Activated CD4-positive, alpha-beta T cell treated with anti-CD3 and anti-CD28 coated beads for 36 hours (primary cell): ENCODE data around the gene DNAH1. TPM values are rescaled to one million over a fixed set of nuclear protein-coding genes. Genes with fewer than 3 reads are reported as not detected.

ENCODE experiments used
- ATAC-seq: fragments of 200-7000 bp; cut with Tn5 transposase; one replicate; pipeline ENCODE4 v1.10.0; 2021; ENCODE audit warnings: mild to moderate bottlenecking, moderate library complexity
- CTCF ChIA-PET: fragments of 350-600 bp; sonication (Branson Sonifier 250); formaldehyde crosslinking; loops from one replicate; lab custom pipeline; 2021; ENCODE audit warnings: antibody characterized with exemption; lab: Charles Lee
- POLR2A ChIA-PET: fragments of 350-600 bp; sonication (Branson Sonifier 250); formaldehyde crosslinking; loops from one replicate; lab custom pipeline; 2021; ENCODE audit warnings: antibody characterized with exemption, inconsistent platforms; lab: Charles Lee
- DNase-seq: peaks from one replicate; pipeline ENCODE4 v3.0.0-alpha.2; 2020
- H3K27ac Mint-ChIP-seq: one replicate; pipeline ENCODE4 v1.8.0; 2021; ENCODE audit warnings: mixed read lengths
- H3K27me3 Mint-ChIP-seq: one replicate; pipeline ENCODE4 v1.8.0; 2021; ENCODE audit warnings: mixed read lengths
- H3K36me3 Mint-ChIP-seq: one replicate; pipeline ENCODE4 v1.8.0; 2021; ENCODE audit warnings: low read depth, mixed read lengths
- H3K4me1 Mint-ChIP-seq: one replicate; pipeline ENCODE4 v1.8.0; 2021; ENCODE audit warnings: mixed read lengths
- H3K4me3 Mint-ChIP-seq: one replicate; pipeline ENCODE4 v1.8.0; 2021; ENCODE audit warnings: mild to moderate bottlenecking, moderate library complexity, mixed read lengths
- H3K9me3 Mint-ChIP-seq: one replicate; pipeline ENCODE4 v1.8.0; 2021; ENCODE audit warnings: low read depth, mixed read lengths
- intact Hi-C, 2 experiments: fragments of 100-400 bp; cut with DNase I in 1 of 2; cut with micrococcal nuclease in 1 of 2; formaldehyde crosslinking; loops; one replicate each; pipeline versions ENCODE4 v1.14.2 to v1.15.1; 2022 to 2024; cut with DNase I, micrococcal nuclease
- total RNA-seq, 2 experiments: library from RNA; stranded (reverse); gene quantifications; one replicate each; pipeline ENCODE4 v1.2.3, GENCODE V29; 2021

Gene DNAH1
- total RNA-seq, 2 experiments from 2014 or later: 7.4 to 10.1 TPM

GRCh38 chr3:52431459-52432223, 115.5 kb downstream of the DNAH1 start:
- Mint-ChIP-seq H3K9me3 (no peaks in the 10 kb centered on the region), H3K4me1 (no peaks in the 10 kb centered on the region), H3K36me3 (no peaks in the 10 kb centered on the region), H3K27ac (no peak overlapping the region), H3K27me3 (no peaks in the 10 kb centered on the region), H3K4me3 (no peak overlapping the region)
- DNase-seq (no peak), ATAC-seq (no peak)
- intact Hi-C loops: no loop called here
- POLR2A ChIA-PET: no interaction called here
- CTCF ChIA-PET: interaction anchor here (0.7 to 8.8 kb wide), 4 partner anchors 9 to 489 kb away, joined by 4 to 97 read pairs (median 4); partner anchors contain the start of gene SEMA3G

- no peak overlapping the region for H3K27ac Mint-ChIP-seq
These were observed 116.1 kb downstream of the DNAH1 start for GRCh38 chr3:52432225-52432624.

GRCh38 chr3:52432691-52433141, 116.6 kb downstream of the DNAH1 start:
- DNase-seq (no peak), ATAC-seq (no peak)
- Mint-ChIP-seq H3K4me1 (no peaks in the 10 kb centered on the region), H3K36me3 (no peaks in the 10 kb centered on the region), H3K4me3 (no peak overlapping the region), H3K27ac (no peak overlapping the region), H3K27me3 (no peaks in the 10 kb centered on the region), H3K9me3 (no peaks in the 10 kb centered on the region)
- CTCF ChIA-PET: interaction anchor here (1.4 to 8.8 kb wide), 2 partner anchors 13 to 20 kb away, joined by 3 to 97 read pairs; partner anchors contain the start of gene SEMA3G
- intact Hi-C loops: no loop called here
- POLR2A ChIA-PET: interaction anchor here (0.6 kb wide), 1 partner anchor 223 kb away, joined by 3 read pairs; no protein-coding TSS in a partner anchor

More at GRCh38 chr3:52432225-52432624, 116.1 kb downstream of the DNAH1 start:
- Mint-ChIP-seq H3K4me1 (no peaks in the 10 kb centered on the region), H3K36me3 (no peaks in the 10 kb centered on the region), H3K9me3 (no peaks in the 10 kb centered on the region), H3K27me3 (no peaks in the 10 kb centered on the region), H3K4me3 (no peak overlapping the region)
- CTCF ChIA-PET: interaction anchor here (1.0 to 8.8 kb wide), 2 partner anchors 10 to 13 kb away, joined by 4 to 97 read pairs; partner anchors contain the start of gene SEMA3G
- intact Hi-C loops: no loop called here
- ATAC-seq (no peak), DNase-seq (no peak)
- POLR2A ChIA-PET: no interaction called here

- ChIA-PET CTCF (interaction anchor here (0.6 to 8.8 kb wide), 3 partner anchors 12 to 21 kb away, joined by 3 to 97 read pairs (median 3); partner anchors contain the start of gene SEMA3G), POLR2A (interaction anchor here (0.6 kb wide), 1 partner anchor 222 kb away, joined by 3 read pairs; no protein-coding TSS in a partner anchor)
- intact Hi-C loops: no loop called here
- ATAC-seq: no peak
- Mint-ChIP-seq H3K27me3 (no peaks in the 10 kb centered on the region), H3K36me3 (no peaks in the 10 kb centered on the region), H3K9me3 (no peaks in the 10 kb centered on the region), H3K4me1 (no peaks in the 10 kb centered on the region), H3K27ac (peak overlapping the region; percentile 5), H3K4me3 (no peak overlapping the region)
- DNase-seq: no peak
These were observed 117.3 kb downstream of the DNAH1 start for GRCh38 chr3:52433328-52433995.

- ChIA-PET CTCF (interaction anchor here (1.4 to 8.8 kb wide), 2 partner anchors 11 to 22 kb away, joined by 3 to 97 read pairs; partner anchors contain the start of gene SEMA3G), POLR2A (no interaction called here)
- H3K4me3 Mint-ChIP-seq: no peak overlapping the region
- no peak for DNase-seq
- H3K4me1 Mint-ChIP-seq: no peaks in the 10 kb centered on the region
- no peaks in the 10 kb centered on the region for H3K36me3 Mint-ChIP-seq
- no peaks in the 10 kb centered on the region for H3K9me3 Mint-ChIP-seq
- ATAC-seq: no peak
- intact Hi-C loops: no loop called here
- H3K27me3 Mint-ChIP-seq: no peaks in the 10 kb centered on the region
- no peak overlapping the region for H3K27ac Mint-ChIP-seq
These were observed 117.9 kb downstream of the DNAH1 start for GRCh38 chr3:52433996-52434479.

- no peaks in the 10 kb centered on the region for H3K36me3 Mint-ChIP-seq
These were observed 118.5 kb downstream of the DNAH1 start for GRCh38 chr3:52434491-52435115.

GRCh38 chr3:52435246-52436101, 119.4 kb downstream of the DNAH1 start:
- Mint-ChIP-seq H3K9me3 (no peaks in the 10 kb centered on the region), H3K27ac (no peak overlapping the region), H3K36me3 (no peaks in the 10 kb centered on the region), H3K4me1 (no peaks in the 10 kb centered on the region), H3K4me3 (no peak overlapping the region), H3K27me3 (no peaks in the 10 kb centered on the region)
- ChIA-PET CTCF (interaction anchor here (0.9 to 1.4 kb wide), 2 partner anchors 12 to 96 kb away, joined by 4 to 5 read pairs; no protein-coding TSS in a partner anchor), POLR2A (interaction anchor here (0.6 kb wide), 1 partner anchor 20 kb away, joined by 8 read pairs; no protein-coding TSS in a partner anchor)
- ATAC-seq (no peak), DNase-seq (no peak)
- intact Hi-C loops: no loop called here

More at GRCh38 chr3:52434491-52435115, 118.5 kb downstream of the DNAH1 start:
- no peak overlapping the region for H3K4me3 Mint-ChIP-seq
- DNase-seq (no peak), ATAC-seq (no peak)
- CTCF ChIA-PET: interaction anchor here (0.9 to 8.8 kb wide), 2 partner anchors 11 to 95 kb away, joined by 4 to 97 read pairs; partner anchors contain the start of gene SEMA3G
- no peaks in the 10 kb centered on the region for H3K4me1 Mint-ChIP-seq
- POLR2A ChIA-PET: no interaction called here
- no peaks in the 10 kb centered on the region for H3K27me3 Mint-ChIP-seq
- H3K9me3 Mint-ChIP-seq: no peaks in the 10 kb centered on the region
- no peak overlapping the region for H3K27ac Mint-ChIP-seq
- intact Hi-C loops: no loop called here

GRCh38 chr3:52436500-52437149, 120.5 kb downstream of the DNAH1 start:
- Mint-ChIP-seq H3K27ac (no peak overlapping the region), H3K27me3 (no peaks in the 10 kb centered on the region), H3K4me3 (no peak overlapping the region), H3K36me3 (no peaks in the 10 kb centered on the region), H3K9me3 (no peaks in the 10 kb centered on the region), H3K4me1 (no peaks in the 10 kb centered on the region)
- CTCF ChIA-PET: interaction anchor here (1.4 kb wide), 1 partner anchor 10 kb away, joined by 5 read pairs; no protein-coding TSS in a partner anchor
- ATAC-seq (no peak), DNase-seq (no peak)
- intact Hi-C loops: no loop called here
- POLR2A ChIA-PET: no interaction called here

GRCh38 chr3:52437326-52438103, 121.4 kb downstream of the DNAH1 start:
- no peaks in the 10 kb centered on the region for H3K4me1 Mint-ChIP-seq
- ATAC-seq (no peak), DNase-seq (no peak)
- no peaks in the 10 kb centered on the region for H3K27me3 Mint-ChIP-seq
- ChIA-PET CTCF (interaction anchor here (2.6 kb wide), 1 partner anchor 11 kb away, joined by 11 read pairs; no protein-coding TSS in a partner anchor), POLR2A (no interaction called here)
- no peaks in the 10 kb centered on the region for H3K9me3 Mint-ChIP-seq
- H3K36me3 Mint-ChIP-seq: no peaks in the 10 kb centered on the region
- intact Hi-C loops: no loop called here
- no peak overlapping the region for H3K4me3 Mint-ChIP-seq
- H3K27ac Mint-ChIP-seq: no peak overlapping the region
